HG03457 (cell line): ENCODE data around the gene DPEP1.
"Not testable (repeated sequence)": the region's sequence is repeated elsewhere in the genome, so short reads cannot be mapped to it uniquely, and the experiment has no call there.

Source experiments
- ATAC-seq: cut with Tn5 transposase; IDR thresholded peaks from one replicate; pipeline ENCODE4 v1.9.1; 2021; ENCODE audit warnings: moderate number of reproducible peaks; ENCODE audit not compliant: unreplicated experiment

Gene DPEP1

GRCh38 chr16:89645122-89645521 lies 31.7 kb downstream of the DPEP1 start:
- no peak for ATAC-seq

GRCh38 chr16:89646270-89646669 lies 32.8 kb downstream of the DPEP1 start:
- no peak for ATAC-seq

GRCh38 chr16:89646906-89647305 lies 33.5 kb downstream of the DPEP1 start:
- no peak for ATAC-seq

GRCh38 chr16:89651584-89651983 lies 38.1 kb downstream of the DPEP1 start:
- no peak for ATAC-seq

GRCh38 chr16:89653656-89654295 lies 40.3 kb downstream of the DPEP1 start:
- ATAC-seq, result no peak

- ATAC-seq, result no peak
Measured at GRCh38 chr16:89655062-89655643, 41.7 kb downstream of the DPEP1 start.

- no peak for ATAC-seq
Measured at GRCh38 chr16:89656435-89657121, 43.1 kb downstream of the DPEP1 start.

- ATAC-seq, result peak; percentile 71
Measured at GRCh38 chr16:89657442-89658220, 44.2 kb downstream of the DPEP1 start, which contains the start of the genes CHMP1A and SPATA33. TSS of gene CHMP1A (minus strand) at chr16:89657708. CDS start at chr16:89657588, 120 bp downstream. TSS of gene SPATA33 (plus strand) at chr16:89657836. CDS start at chr16:89657912, 76 bp downstream.

GRCh38 chr16:89658221-89658879 lies 44.9 kb downstream of the DPEP1 start:
- ATAC-seq, result no peak

GRCh38 chr16:89660146-89660545 lies 46.7 kb downstream of the DPEP1 start:
- no peak for ATAC-seq

- no peak for ATAC-seq
Measured at GRCh38 chr16:89661215-89661614, 47.8 kb downstream of the DPEP1 start.

- not testable (repeated sequence) for ATAC-seq
Measured at GRCh38 chr16:89664238-89664637, 50.8 kb downstream of the DPEP1 start.

GRCh38 chr16:89667000-89667399 lies 53.6 kb downstream of the DPEP1 start:
- not testable (repeated sequence) for ATAC-seq

GRCh38 chr16:89667633-89668032 lies 54.2 kb downstream of the DPEP1 start:
- no peak for ATAC-seq

- no peak for ATAC-seq
Measured at GRCh38 chr16:89668790-89669158, 55.3 kb downstream of the DPEP1 start.

GRCh38 chr16:89669755-89670154 lies 56.3 kb downstream of the DPEP1 start:
- no peak for ATAC-seq

- no peak for ATAC-seq
Measured at GRCh38 chr16:89670496-89671431, 57.3 kb downstream of the DPEP1 start.

GRCh38 chr16:89671565-89671964 lies 58.1 kb downstream of the DPEP1 start:
- not testable (repeated sequence) for ATAC-seq

- no peak for ATAC-seq
Measured at GRCh38 chr16:89672177-89672941, 58.9 kb downstream of the DPEP1 start.
